ENCODE data around the gene CYP17A1.

DNA sequence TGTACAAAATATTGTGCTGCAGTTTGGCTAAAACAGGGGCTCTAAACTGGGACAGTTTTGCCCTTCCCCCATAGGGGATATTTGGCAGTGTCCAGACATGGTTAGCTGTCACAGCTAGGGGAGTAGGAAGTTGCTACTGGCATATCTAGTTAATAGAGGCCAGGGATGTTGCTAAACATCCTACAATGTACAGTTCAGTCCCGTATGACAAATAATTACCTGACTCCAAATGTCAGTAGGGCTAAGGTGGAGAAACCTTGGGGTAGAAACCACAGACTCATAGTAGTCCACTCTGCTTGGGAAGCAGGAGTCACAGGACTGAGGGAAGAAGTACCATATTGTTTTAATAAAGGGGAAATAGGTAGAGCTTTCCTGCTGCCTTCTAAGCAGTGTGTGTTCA lies 53.6 kb downstream of the CYP17A1 start:
- TF ChIP-seq ZNF274 (IDR thresholded peaks at IDR 0.05; ENCODE audit: low read depth, low read length) (no peak), YY1 (IDR thresholded peaks at IDR 0.05; ENCODE audit: insufficient read depth, insufficient read length) (no peak), SUZ12 (IDR thresholded peaks at IDR 0.05; ENCODE audit: extremely low read depth, insufficient read depth, insufficient read length) (no peak)
